ENCODE data around the gene TPCN2.

The TPCN2 gene

DNA sequence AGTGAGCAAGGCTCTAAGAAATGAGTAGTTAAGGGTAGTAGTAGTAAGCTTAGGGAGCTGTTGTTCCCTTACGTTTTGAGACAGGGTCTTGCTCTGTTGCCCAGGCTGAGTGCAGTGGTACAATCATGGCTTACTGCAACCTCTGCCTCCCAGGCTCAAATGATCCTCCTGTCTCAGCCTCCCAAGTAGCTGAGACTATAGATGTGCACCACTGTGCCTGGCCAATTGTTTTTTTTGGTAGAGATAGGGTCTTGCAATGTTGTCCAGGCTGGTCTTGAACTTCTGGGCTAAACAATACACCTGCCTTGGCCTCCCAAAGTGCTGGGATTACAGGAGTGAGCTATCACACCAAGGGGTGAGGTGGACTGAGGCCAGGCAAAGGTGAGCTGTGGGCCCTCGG is 117.0 kb downstream of the TPCN2 start:
- no peak for DNase-seq (ENCODE audit: low read depth, low spot score)

DNA sequence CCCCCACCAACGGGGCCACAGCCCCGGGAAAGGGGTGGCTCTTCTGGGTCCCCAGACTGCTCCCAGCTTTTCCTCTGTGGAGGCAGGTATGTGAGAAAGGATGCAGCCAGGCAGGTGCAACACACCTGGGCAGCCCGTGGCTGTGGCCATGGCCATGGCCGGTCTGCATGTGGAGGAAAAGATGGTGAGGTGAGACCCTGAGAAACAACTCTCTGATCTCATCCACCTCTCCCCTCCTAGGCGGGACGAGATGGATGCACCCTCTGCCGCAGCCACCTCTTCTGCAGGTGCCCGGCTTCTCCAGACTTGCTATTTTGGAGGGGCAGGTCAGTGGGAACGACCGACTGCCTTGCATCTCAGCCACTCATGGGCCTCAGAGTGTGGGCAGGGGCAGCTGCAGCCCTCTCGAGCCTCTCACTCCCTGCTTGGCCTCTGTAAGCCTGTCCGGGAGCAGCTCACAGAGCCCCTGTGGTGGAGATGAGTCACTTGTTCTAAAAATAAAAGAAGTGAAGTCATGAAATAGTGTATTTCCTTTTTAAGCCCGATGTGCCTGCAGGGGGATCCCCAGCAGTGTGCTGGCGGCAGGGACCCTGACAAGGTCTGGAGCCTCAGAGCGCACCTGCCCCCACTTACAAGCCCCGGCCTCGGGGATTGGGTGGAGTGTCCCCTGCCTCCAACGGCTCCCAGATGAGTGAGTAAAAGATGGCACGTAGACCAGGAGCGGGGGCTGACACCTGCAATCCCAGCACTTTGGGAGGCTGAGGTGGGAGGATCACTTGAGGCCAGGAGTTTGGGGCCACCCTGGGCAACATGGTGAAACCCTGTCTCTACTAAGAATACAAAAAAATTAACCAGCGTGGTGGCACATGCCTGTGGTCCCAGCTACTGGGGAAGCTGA is 117.7 kb downstream of the TPCN2 start:
- DNase-seq (ENCODE audit: low read depth, low spot score), result peak; percentile 82

DNA sequence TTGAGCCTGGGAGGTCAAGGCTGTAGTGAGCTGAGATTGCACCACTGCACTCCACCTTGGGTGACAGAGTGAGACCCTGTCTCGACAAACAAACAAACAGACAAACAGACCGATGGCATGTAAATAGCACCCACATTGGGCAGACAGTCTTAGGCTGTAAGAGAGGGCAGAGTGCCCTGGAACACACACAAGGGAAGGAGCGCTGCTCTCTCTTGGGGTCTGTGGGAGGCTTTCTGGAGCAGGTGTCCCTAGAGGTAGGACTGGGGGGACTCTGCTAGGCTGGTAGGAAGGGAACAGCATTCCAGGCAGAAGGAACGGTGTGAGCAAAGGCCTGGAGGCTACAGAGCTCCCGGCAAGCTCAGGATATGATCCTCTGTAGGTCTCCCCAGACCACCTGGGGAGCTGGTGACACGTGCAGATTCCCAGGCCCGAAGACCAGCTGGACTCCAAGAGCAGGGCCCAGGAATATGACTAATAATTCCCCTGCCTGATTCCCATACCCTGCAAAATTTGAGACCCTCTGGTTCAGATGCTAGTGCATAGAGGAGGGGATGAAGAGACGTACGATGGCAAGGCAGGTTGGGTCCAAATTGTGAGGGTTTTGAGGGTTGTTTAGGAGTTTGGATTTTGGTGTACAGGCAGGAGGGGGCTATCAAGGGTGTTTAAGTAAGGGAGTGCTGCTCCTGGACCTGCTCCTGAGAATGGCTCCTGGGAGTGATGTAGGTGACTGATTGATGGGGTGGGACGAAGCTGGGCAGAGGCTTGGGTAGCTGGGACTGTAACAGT is 118.6 kb downstream of the TPCN2 start:
- no peak for DNase-seq (ENCODE audit: low read depth, low spot score)

DNA sequence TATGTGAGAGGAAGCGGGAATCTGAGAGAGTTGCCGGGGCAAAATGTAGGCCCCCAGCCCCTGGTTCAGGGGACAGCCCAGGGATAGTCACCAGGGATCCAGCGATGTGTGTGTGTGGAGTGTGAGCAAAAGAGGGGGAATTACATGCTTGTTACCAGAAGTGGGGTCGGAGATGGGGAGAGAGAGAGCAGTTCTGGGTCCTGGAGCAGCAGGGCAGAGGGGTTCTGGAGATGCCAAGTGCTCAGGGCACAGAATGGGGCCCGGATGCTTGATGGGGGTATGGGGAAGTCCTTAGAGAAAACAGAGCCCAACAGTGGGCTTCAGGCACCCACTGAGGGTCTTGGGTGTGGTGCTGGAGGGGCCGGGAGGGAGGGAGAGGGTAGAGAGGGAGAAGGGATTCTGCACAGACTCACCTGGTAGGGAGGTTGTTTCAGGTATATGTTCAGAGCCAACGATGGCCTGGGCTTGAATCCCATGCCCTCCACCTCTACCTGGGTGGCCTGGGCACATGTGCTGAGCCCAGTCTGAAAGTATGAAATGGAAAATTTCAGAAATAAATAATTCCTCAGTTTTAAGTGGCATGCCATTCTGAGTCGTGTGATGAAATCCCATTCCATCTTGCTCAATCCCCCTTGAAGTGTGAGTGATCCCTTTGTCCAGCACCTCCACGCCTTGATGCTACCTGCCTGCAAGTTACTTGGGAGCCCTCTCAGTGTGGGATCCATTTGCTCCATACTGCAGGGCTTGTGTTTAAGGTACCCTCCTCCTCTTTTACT is 119.4 kb downstream of the TPCN2 start:
- no peak for DNase-seq (ENCODE audit: low read depth, low spot score)

DNA sequence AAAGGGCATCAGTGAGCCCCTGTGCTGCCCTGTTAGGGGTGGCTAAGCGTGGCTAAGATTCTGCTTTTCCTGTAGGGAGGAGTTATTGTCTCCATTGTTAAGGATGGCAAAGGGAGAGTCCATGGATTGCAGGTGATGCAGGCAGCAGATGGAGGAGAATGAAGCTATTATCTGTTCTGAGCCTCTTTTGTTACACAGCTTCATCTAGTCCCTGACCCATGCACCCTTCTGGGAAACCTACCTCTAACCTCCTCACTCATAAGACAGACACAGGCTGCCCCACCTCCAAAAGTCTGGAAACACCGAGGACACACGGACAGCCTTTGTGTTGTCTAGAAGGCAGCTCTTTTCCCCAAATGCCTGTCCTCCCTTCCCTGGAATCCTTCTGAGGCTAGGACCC is 120.7 kb downstream of the TPCN2 start:
- no peak for DNase-seq (ENCODE audit: low read depth, low spot score)

DNA sequence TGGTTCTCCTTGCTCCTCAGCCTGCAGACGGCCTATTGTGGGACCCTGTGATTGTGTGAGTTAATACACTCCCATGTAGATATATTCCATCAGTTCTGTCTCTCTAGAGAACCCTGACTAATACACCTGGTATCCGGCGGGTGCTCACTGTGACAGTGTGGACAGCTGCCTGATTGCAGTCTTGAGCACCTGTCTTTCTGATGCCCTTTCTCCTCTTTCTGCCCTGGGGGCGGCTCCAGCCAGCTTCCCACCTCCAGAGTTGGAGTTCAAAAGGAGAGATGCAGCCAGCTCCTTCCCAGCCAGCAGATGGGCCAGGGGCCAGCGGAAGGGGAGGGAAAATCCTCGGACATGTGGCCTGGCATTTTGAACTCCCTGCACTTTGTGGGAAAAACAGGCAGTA is 122.0 kb downstream of the TPCN2 start:
- no peak for DNase-seq (ENCODE audit: low read depth, low spot score)

DNA sequence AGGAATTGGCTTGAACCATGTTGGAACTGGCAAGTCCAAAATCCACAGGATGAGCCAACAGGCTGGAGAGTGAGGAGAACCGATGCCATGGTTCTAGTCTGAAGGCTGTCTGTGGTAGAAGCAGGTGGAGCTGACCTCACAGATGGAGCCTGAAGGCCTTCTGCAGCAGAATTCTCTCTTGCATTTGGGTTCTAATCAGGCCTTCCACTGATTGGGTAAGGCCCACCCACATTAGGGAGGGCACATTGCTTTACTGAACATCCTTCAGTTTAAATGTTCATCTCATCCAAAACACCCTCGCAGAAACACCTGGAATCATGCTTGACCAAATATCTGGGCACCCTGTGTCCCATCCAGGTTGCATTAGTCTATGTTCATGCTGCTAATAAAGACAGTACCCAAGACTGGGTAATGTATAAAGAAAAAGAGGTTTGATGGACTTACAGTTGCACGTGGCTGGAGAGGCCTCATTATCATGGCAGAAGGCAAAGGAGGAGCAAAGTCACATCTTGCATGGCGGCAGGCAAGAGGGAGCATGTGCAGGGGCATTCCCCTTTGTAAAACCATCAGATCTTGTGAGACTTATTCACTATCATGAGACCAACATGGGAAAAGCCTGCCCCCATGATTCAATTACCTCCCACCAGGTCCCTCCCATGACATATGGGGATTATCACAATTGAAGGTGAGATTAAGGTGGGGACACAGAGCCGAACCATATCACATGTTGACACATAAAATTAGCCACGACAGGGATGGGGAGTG is 122.9 kb downstream of the TPCN2 start:
- no peak for DNase-seq (ENCODE audit: low read depth, low spot score)

DNA sequence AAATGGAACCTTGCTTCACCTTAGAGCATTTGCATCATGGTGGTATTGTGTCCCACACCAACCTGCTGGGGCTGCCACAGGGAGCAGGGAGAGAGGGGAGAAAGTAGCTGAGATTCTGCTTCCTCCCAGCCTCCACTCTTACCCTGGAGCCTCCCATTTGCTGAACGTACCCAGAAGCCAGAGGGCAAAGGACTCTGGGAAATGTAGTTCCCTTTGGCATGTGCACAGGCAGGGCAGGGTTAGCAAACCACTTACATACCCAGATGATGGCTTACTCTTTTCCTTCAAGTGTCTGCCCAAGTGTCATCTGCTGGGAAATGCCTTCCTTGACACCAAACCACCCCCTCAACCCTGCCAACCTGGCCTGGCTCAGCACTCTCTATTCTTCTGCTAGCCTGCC is 123.9 kb downstream of the TPCN2 start:
- no peak for DNase-seq (ENCODE audit: low read depth, low spot score)

DNA sequence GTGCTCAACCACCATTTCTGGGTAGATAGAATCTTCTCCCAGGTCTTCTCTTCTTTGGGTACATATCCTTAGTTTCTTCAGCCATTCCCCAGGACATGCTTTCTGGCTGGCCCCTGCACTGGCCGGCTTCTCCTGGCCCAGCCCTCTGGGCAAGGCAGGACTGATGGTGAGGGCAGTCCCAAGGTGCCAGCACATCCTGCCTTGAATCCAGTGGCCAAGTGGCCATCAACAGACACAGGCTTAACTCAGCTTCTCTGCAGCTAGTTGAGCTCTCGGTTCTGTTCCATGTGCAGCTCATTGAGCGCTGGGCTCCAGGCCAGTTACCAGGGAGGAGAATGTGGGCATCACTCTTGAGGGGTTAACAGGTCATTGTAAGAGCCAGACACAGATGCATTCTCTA is 124.6 kb downstream of the TPCN2 start:
- DNase-seq (ENCODE audit: low read depth, low spot score), result no peak

DNA sequence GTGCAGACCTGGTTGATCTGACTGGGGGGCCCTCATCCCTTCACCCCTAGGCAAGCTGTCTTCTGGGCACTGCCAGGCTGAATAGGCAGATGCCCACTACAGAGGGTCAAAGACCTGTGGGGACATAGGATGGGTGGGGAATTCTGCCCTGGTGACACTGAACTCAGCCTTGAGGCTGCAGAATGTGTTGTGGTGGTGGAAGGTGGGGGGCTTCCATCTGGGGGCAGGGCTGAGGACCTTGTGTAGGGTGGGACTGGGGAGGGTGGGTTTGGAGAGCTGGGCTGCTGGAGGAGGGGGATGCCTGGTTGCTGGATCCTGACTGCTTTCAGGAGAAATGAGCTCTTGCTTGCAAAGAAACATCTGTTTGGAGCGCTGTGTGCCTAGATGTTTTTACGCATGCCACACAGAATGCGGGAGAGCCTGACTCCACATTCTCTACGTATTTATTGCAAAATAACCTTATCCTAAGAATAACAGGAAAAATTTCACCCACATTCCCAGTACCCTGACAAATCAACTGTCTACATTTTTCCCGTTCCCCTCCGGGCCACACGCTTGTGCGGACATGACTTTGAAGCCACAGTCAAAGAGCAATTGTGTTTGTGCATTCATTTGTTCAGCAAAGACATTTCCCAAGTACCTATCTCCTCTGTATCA is 125.3 kb downstream of the TPCN2 start:
- no peak for DNase-seq (ENCODE audit: low read depth, low spot score)

DNA sequence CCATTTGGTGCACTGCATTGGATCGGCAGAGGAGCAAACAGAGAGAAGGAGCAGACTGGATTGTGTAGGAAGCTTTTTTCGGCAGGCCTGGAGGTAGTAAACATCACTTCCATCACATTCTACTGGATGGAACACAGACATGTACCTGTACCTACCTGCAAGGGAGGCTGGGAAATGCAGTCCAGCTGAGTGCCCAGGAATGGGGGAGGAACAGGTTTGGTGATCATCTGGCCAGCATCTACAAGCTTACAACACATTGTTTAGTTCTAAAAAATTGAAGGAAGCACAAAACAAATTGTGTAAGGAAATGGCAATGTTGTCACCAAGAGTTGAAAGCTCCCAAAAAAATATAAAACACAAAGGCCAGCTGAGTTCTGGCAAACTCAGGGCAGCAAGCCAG is 126.1 kb downstream of the TPCN2 start:
- DNase-seq (ENCODE audit: low read depth, low spot score), result no peak

DNA sequence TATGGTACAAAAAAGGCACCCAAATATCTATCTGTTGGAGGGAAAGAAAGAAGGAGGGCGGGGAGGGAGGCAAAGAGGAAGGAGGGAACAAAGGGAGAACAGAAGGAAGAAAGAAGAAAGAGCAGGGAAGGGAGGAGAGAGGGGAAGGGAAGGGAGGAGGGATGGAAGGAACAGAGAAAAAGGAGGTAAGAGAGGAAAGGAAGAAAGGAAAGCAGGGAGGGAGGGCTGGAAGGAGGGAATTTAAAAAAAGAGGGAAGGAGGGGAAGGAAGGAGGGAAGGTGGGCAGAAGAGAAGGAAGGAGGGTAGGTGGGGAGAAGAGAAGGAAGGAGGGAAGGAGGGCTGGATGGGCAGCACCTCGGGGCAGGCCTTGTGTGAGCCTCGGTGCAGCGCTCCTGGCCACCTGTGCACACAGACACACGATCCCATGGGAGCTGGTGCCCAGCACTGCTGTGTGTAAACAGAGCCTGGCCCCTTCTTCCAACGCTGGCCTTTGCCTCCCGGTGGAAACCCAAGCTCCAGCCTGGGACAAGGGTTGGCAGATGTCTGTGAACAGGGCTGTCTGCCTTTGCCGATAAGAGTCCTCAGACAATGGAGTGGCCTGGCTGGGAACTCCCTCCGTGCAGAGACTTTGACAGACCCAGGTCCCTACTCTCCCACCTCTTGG is 130.2 kb downstream of the TPCN2 start:
- no peak for DNase-seq (ENCODE audit: low read depth, low spot score)

DNA sequence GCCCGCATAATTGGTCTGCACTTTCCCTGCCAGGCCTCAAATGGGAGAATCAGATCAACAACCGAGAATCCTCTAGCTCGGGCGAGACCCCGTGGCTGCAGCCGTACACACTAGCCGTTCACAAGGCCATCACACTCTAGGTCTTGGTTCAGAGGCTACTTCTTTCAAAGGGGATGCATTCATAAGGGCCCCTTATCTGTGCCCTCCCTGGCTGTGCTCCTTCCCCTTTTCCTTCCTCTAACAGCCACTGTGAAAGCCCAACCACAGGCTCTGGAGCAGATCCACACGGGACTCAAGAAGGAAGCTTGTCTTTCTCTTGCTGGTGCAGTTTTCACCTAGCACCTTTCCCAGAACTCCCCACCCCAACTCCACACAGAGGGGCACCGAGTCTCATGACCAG is 131.5 kb downstream of the TPCN2 start:
- DNase-seq (ENCODE audit: low read depth, low spot score), result no peak

DNA sequence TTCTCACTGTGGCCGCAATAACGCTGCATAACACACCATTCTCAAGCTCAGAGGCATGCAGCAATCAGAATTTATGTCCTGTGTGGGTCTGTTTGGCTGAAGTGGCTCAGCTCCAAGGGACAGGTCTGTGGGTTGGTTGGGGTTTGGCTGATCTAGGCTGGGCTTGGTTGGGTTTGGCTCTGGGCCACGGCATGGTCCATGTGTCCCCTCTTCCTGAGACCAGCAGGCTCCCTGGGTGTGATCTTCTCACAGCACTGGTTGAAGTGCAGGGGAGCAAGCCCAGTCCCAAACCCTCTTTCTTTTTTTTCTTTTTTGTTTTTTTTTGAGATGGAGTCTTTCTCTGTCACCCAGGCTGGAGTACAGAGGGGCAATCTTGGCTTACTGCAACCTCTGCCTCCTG is 132.0 kb downstream of the TPCN2 start:
- DNase-seq (ENCODE audit: low read depth, low spot score), result no peak

DNA sequence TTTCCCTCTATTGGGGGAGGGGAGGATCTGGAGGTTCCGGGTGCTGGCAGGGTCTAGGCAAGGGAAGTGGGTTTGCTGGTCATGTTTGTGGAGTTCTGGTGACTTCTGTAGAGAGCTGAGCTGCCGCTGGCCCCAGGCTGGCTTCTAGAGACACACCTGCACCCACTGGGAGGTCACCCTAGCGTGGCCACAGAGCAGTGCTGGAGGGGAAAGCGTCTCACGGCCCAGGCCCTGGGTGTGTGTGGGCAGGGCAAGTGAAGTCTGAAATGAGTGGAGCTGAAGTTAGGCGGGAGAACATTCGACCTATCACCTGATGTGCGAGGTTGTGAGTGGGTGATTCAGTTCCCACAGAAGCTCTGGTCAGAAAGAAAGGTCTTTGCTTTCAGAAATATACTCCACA is 134.9 kb downstream of the TPCN2 start:
- DNase-seq (ENCODE audit: low read depth, low spot score), result no peak
